ENCODE results near the gene FGF4.
"Not testable (repeated sequence)": the region's sequence is repeated elsewhere in the genome, so short reads cannot be mapped to it uniquely, and the experiment has no call there.

FGF4 gene

GRCh38 chr11:69778373-69778772, 3.2 kb upstream of the FGF4 start:
- TF ChIP-seq, protein P1, sequence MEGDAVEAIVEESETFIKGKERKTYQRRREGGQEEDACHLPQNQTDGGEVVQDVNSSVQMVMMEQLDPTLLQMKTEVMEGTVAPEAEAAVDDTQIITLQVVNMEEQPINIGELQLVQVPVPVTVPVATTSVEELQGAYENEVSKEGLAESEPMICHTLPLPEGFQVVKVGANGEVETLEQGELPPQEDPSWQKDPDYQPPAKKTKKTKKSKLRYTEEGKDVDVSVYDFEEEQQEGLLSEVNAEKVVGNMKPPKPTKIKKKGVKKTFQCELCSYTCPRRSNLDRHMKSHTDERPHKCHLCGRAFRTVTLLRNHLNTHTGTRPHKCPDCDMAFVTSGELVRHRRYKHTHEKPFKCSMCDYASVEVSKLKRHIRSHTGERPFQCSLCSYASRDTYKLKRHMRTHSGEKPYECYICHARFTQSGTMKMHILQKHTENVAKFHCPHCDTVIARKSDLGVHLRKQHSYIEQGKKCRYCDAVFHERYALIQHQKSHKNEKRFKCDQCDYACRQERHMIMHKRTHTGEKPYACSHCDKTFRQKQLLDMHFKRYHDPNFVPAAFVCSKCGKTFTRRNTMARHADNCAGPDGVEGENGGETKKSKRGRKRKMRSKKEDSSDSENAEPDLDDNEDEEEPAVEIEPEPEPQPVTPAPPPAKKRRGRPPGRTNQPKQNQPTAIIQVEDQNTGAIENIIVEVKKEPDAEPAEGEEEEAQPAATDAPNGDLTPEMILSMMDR (IDR thresholded peaks at IDR 0.05; ENCODE audit: control insufficient read depth, insufficient read depth, low read depth, low read length, missing control alignments): no peak
- DNase-seq (ENCODE audit: low read depth): no peak

DNA sequence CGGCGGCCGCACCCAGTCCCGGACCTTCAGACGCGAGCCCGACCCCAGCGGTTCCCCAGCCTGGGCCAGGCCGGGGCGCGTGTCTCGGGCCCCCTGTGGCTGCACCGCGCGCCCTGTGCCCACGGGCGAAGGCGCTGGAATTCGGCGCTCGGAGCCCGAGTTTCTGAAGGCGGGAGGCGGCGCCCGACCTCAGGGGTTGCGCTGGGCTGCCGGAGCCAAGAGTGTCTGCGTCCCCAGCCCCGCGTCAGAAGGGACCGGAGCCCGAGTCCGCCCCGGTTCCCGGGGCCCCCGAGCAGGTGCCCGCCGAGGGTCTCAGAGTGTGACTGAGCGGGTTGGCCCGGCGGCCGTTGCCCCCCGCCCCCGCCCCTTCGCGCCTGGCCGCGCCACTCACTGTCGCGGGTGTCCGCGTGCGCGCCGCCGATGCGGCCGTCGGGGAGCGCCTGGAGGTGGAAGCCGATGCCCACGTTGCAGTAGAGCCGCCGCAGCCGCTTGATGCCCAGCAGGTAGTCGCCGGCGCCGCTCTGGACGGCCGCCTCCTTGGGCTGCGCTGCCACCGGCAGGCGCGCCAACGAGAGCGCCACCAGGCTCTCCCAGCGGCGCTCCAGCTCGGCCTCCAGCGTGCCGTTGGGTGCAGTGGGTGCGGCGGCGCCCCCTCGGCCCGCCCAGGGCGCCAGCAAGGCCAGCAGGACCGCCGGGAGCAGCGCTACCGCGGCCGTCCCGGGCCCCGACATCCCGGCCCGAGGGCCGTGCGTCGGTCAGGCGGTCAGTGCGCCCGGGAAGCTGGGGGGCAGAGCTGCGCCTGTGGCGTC, 583 bp downstream of the FGF4 start:
- DNase-seq (ENCODE audit: low read depth): no peak
- H3K4me3 ChIP-seq (ENCODE audit: control insufficient read depth, low read depth, low read length): no peak overlapping the region
- TF ChIP-seq, protein P1 (IDR thresholded peaks at IDR 0.05; ENCODE audit: control insufficient read depth, insufficient read depth, low read depth, low read length, missing control alignments): no peak

More at GRCh38 chr11:69778373-69778772, 3.2 kb upstream of the FGF4 start:
- H3K4me3 ChIP-seq (ENCODE audit: control insufficient read depth, low read depth, low read length): no peak overlapping the region

DNA sequence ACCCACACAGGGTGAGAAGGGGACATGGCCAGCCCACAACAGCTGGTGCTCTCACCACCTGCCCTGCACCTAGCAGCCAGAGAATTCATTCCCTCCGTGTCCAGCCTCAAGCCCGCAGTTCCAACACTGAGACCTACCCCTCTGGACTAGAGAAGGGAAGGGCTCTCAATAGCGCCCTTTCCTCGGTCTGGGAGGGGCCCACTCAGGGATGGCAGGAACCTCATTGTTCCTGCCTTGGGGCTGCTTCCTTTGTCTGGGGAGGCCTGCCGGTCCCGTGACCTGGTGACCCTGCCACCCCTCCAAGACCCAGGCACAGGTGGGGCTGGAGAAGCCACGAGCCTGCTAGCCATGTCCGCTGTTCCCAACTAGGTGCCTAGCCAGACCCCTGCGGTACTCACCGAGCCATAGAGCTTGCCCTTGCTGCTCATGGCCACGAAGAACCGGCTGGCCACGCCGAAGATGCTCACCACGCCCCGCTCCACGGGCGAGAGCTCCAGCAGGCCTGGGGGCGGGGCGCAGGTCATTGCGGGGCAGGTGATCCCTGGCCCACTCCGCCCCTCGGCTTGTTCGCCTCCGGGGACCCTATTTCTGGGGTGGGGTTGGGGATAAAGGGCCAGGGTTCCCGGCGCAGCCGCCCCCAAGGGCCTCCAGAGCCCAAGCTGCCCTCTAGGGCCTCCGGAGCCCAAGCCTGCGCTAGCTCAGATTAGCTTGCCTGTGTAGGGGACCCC, 1.4 kb downstream of the FGF4 start:
- no peak for DNase-seq (ENCODE audit: low read depth)
- H3K4me3 ChIP-seq (ENCODE audit: control insufficient read depth, low read depth, low read length): no peak overlapping the region
- TF ChIP-seq, protein P1 (IDR thresholded peaks at IDR 0.05; ENCODE audit: control insufficient read depth, insufficient read depth, low read depth, low read length, missing control alignments): no peak

DNA sequence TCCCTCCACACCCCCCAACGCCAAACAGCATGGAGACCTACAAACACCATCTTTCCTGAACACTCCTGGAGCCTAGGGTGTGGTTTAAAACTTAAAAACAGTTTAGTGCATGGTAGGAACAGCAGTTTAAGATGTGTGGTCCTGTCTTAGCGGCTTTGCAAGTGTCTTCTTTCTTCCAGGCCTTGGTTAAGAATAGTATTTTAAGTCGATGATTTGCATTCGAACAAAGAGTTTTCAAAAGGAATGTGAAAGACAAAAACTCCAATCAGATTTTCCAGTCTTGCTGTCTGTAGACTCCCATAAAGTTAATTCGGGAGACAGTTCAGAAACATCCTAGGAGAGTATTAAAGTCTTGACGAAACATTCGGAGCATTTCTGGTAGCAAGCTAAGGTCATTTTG, 3.7 kb downstream of the FGF4 start:
- no peak for DNase-seq (ENCODE audit: low read depth)
- H3K4me3 ChIP-seq (ENCODE audit: control insufficient read depth, low read depth, low read length): no peak overlapping the region
- TF ChIP-seq, protein P1 (IDR thresholded peaks at IDR 0.05; ENCODE audit: control insufficient read depth, insufficient read depth, low read depth, low read length, missing control alignments): no peak

DNA sequence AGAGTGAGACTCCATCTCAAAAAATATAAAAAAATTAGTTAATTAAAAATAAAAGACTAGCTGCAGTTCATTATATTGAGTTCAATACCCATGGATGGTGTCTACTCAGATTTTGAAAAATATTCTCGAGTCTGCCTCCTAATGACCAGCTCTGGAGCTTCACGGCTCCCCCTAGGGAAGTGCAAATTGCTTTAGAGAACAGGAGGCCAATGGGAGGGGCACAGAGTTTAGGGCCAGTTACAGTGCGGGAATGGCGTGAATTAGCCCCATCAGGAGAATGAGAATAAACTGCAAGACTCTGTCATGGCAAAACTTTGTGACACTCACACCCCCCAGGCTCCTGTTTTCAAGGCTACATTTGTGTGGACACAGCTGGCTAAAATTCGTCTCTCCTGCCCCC, 4.6 kb downstream of the FGF4 start:
- DNase-seq (ENCODE audit: low read depth): no peak
- TF ChIP-seq, protein P1 (IDR thresholded peaks at IDR 0.05; ENCODE audit: control insufficient read depth, insufficient read depth, low read depth, low read length, missing control alignments): no peak
- no peak overlapping the region for H3K4me3 ChIP-seq (ENCODE audit: control insufficient read depth, low read depth, low read length)

DNA sequence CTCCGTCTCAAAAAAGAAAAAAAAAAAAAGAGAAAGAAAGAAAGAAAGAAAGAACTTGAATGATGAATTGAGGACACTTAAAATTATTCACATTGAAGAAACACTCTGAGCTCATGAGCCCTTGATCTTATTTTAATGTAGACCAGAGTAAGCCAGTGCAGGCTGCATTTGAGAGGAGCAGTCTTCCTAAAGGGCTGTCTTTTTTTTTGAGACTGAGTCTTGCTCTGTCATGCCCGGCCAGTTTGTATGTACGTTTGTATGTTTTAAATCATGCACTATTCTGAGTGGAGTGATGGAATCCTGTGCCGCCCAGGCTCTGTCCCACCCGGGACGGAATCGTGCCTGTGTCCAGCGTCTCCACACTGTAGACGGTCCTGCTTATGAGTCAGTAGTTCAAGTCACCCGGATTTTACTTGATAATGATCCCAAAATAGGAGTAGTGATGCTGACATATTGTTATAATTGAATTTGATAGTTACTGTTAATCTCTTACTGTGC, 9.6 kb downstream of the FGF4 start:
- no peak for DNase-seq (ENCODE audit: low read depth)
- TF ChIP-seq, protein P1 (IDR thresholded peaks at IDR 0.05; ENCODE audit: control insufficient read depth, insufficient read depth, low read depth, low read length, missing control alignments): no peak
- no peak overlapping the region for H3K4me3 ChIP-seq (ENCODE audit: control insufficient read depth, low read depth, low read length)

- DNase-seq (ENCODE audit: low read depth); H3K4me3 ChIP-seq (ENCODE audit: control insufficient read depth, low read depth, low read length): not testable (repeated sequence)
Observed at GRCh38 chr11:69764918-69765317, 10.2 kb downstream of the FGF4 start.
